Heart left ventricle (tissue), 13 donors: Measurements from ENCODE around the gene LY9.

Source experiments
- POLR2A ChIP-seq, 2 donors: fragments of 450-650 bp; IDR thresholded peaks; one replicate each; pipeline ENCODE4 v1.6.1; 2017; ENCODE audit warnings: antibody characterized with exemption in 2 of 2, mild to moderate bottlenecking in 2 of 2, moderate library complexity in 2 of 2
- TF ChIP-seq, protein P1 (sequence below), 12 donors: fragments of 200-600 bp; sonication (generic) in 4 of 12; IDR thresholded peaks; one replicate each; pipeline versions ENCODE4 v1.5.0 to v1.8.0; 2018 to 2022; ENCODE audit warnings: antibody characterized with exemption in 12 of 12, mild to moderate bottlenecking in 5 of 12
- donor health status: ischemic (EF 13 %, LVEDD 7.1; RV severe dilation, severe dysfunction).
- donor health status: DM: no; HTN: yes; CAD: no.
- donor health status: DM: no; HTN: no; CAD: no.
- donor health status: ischemic (EF 25% LVEDD 6.9; RV normal size, moderate dysfunction).
- donor health status: ischemic (EF 25% LVEDD 5.7; RV mildly dilated, moderate dysfunction).
- donor health status: ischemic (EF 35%, LVEDD 5.7; RV mildly dilated, moderate dysfunction).
- donor health status: nonischemic (EF 11% LVEDD 7.7; RV severe dilation, severe dysfunction).
- donor health status: DM: yes; HTN: yes; CAD: no.
- donor health status: PGD.
- donor health status: ischemic (EF 29% LVEDD 5.4; RV normal size, mild dysfunction).
- donor health status: nonischemic (EF 23%, LVEDD 6.1; RV moderate dilation, normal function).

DNA sequence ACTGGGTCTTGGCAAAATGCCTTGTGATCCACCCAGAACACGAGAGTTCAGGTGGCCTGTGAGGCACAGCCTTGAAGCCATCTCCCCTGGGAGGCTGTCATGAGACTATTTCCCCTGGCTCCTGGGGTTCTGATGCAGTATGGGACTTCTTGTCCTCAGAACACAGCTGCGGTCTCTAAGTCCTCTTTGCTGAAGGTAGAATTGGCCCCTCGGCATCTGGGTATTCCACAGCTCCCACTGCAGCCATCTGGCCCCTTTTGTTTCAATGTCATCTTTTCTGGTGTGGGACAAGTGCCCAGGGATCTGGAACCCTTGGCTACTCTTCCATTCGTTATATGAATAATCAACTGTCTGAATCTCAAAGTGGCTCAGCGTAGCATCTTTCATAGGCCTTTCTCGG, 17.0 kb upstream of the LY9 start:
- TF ChIP-seq, protein P1, sequence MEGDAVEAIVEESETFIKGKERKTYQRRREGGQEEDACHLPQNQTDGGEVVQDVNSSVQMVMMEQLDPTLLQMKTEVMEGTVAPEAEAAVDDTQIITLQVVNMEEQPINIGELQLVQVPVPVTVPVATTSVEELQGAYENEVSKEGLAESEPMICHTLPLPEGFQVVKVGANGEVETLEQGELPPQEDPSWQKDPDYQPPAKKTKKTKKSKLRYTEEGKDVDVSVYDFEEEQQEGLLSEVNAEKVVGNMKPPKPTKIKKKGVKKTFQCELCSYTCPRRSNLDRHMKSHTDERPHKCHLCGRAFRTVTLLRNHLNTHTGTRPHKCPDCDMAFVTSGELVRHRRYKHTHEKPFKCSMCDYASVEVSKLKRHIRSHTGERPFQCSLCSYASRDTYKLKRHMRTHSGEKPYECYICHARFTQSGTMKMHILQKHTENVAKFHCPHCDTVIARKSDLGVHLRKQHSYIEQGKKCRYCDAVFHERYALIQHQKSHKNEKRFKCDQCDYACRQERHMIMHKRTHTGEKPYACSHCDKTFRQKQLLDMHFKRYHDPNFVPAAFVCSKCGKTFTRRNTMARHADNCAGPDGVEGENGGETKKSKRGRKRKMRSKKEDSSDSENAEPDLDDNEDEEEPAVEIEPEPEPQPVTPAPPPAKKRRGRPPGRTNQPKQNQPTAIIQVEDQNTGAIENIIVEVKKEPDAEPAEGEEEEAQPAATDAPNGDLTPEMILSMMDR (IDR thresholded peaks at IDR 0.05): no peak
- TF ChIP-seq POLR2A (IDR thresholded peaks at IDR 0.05): no peak
